ENCODE data around the gene FAM117B.

DNA sequence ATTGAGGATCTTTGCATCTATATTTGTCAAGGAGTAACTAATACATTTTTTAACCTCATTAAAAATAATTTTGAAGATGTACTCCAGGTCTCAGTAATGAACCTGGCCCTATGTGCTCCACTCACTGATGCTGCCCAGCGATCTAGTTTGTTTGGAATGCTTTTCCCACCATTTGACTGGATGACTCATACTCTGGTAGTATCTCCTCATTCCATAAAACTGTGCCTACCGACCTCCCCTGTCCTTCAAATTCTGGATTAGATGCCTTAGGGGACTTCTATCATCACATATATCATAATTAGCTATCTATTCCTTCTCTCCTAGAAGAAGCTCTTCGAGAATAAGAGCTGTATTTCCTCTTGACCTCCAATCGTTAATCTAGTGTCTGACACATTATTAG, 83.8 kb downstream of the FAM117B start:
- TF ChIP-seq, protein P1, sequence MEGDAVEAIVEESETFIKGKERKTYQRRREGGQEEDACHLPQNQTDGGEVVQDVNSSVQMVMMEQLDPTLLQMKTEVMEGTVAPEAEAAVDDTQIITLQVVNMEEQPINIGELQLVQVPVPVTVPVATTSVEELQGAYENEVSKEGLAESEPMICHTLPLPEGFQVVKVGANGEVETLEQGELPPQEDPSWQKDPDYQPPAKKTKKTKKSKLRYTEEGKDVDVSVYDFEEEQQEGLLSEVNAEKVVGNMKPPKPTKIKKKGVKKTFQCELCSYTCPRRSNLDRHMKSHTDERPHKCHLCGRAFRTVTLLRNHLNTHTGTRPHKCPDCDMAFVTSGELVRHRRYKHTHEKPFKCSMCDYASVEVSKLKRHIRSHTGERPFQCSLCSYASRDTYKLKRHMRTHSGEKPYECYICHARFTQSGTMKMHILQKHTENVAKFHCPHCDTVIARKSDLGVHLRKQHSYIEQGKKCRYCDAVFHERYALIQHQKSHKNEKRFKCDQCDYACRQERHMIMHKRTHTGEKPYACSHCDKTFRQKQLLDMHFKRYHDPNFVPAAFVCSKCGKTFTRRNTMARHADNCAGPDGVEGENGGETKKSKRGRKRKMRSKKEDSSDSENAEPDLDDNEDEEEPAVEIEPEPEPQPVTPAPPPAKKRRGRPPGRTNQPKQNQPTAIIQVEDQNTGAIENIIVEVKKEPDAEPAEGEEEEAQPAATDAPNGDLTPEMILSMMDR (optimal IDR thresholded peaks at IDR 0.05 in 1 of 3, IDR thresholded peaks at IDR 0.05 in 1 of 3, conservative IDR thresholded peaks at IDR 0.05 in 1 of 3; ENCODE audit: extremely low read depth in 1 of 3, insufficient read depth in 2 of 3, low read length in 3 of 3) = no peak
- no peak for TF ChIP-seq EZH2 (IDR thresholded peaks at IDR 0.05; ENCODE audit: low read length)
